GM12873 (cell line): ENCODE data around the gene COQ9.
A peak's percentile ranks its signal among the peaks of the same experiment; 100 is the strongest.

ENCODE experiments used
- TF ChIP-seq, protein P1 (sequence below): IDR thresholded peaks from 2 replicates; pipeline ENCODE4 v1.5.1; 2012; ENCODE audit warnings: low read depth, mild to moderate bottlenecking, moderate library complexity, low read length, control low read depth; ENCODE audit not compliant: insufficient read depth; ENCODE audit errors: missing control alignments

Gene COQ9

DNA sequence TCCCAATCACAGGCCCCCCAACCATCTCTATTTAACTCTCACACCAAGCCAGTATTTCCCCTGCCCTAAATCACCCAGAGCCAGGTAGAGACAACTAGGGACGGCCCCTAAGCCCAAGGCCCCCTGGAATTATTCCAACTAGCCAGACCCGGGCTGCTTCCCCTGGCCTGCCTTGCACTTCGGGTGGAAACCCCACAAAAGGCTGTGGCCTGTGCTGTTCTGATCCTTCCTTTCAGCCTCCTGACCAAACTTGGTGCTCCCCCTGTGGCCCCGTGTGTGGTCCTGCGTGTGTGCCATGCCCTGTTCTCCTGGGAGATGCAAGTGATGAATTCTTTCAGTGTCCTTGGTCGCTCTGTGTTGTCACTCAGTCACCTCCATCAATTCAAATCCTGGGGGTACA, 27.8 kb upstream of the COQ9 start:
- TF ChIP-seq, protein P1, sequence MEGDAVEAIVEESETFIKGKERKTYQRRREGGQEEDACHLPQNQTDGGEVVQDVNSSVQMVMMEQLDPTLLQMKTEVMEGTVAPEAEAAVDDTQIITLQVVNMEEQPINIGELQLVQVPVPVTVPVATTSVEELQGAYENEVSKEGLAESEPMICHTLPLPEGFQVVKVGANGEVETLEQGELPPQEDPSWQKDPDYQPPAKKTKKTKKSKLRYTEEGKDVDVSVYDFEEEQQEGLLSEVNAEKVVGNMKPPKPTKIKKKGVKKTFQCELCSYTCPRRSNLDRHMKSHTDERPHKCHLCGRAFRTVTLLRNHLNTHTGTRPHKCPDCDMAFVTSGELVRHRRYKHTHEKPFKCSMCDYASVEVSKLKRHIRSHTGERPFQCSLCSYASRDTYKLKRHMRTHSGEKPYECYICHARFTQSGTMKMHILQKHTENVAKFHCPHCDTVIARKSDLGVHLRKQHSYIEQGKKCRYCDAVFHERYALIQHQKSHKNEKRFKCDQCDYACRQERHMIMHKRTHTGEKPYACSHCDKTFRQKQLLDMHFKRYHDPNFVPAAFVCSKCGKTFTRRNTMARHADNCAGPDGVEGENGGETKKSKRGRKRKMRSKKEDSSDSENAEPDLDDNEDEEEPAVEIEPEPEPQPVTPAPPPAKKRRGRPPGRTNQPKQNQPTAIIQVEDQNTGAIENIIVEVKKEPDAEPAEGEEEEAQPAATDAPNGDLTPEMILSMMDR = no peak

DNA sequence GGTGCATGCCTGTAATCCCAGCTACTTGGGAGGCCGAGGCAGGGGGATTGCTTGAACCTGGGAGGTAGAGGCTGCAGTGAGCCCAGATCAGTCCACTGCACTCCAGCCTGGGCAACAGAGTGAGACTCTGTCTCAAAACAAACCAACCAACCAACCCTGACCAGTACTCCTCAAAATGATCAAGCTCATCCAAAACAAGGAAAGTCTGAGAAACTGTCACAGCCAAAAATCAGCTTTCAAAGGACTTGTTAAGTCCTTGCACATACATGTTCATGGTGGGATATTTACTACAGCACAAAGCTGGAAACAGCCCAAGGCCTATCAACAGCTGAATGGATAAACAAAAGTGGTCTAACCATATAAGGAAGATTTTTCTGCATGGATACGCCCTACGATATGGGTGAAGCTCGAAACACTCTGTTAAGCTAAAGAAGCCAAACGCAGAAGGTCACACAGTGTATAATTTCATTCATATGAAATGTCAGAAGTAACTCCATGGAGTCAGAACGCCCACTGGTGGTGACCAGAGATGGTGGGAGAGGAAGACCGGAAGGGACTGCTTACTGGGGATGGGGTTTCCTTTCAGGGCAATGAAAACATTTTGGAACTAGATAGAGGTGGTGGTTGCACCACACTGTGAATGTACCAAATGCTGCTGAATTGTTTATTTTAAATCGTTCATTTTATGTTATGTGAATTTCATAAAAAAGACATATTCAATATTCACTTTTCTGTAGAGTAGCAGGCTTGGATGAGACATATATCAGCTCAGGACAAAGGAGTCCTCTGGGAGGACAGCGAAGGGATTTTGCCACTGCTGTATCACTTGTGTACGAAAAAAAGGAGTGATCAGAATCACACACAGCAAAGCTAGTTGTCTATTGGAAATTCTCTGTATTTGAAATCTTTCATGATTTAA, 25.0 kb upstream of the COQ9 start:
- TF ChIP-seq, protein P1 = peak; percentile 59

DNA sequence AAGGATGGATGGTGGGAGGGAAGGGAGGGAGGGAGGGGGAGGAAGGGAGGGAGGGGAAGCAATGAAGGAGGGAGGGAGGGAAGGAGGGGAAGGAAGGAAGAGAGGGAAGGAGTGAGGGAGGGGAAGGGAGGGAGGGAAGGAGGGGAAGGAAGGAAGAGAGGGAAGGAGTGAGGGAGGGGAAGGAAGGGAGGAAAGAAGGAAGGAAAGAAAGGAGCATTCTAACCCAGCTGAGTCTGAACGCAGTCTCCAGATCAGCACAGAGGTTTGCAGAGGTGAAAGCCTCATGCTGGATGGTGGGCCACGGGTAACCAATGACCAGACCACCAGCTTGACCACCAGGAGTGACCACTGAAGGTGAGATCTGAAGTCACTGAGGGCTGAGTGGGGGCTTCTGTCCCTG, 24.1 kb upstream of the COQ9 start:
- TF ChIP-seq, protein P1 = no peak

DNA sequence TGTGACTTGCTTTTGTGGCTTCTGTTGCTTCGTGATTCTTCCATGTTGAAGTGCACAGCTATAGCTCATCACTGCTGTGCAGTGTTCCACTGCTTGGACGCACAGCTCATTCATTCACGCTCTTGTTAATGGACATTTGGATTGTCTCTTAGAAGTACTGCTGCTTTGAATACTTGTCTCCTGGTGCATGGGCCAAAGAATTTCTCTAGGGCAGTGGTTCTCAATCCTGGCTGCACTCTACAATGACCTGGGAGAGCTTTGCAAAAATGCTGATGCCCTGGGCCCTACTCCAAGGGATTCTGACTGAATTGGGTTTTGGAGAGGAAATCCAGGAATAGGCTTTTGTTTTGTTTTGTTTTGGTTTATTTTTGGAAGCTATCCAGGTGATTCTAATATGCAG, 22.7 kb upstream of the COQ9 start:
- TF ChIP-seq, protein P1 = no peak

DNA sequence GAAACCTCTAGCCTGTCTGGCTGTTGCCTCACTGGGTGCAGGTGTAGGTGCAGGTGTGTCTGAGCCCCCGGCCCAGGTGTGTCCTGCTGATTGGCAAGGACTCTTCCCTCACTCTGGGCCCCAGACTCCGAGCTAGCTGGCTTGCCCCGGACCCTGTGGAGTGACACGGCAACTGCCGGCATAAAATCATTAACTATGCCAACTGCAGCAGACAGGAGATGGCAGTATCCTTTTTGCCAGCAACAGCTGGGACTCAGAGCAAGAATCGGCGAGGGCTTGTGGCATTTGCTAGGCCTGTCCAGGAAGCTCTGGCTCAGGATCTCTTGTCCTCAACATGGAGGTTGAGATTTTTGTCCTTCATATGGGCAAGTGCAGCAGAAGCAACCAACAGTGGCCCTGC, 20.9 kb upstream of the COQ9 start:
- TF ChIP-seq, protein P1 = no peak

DNA sequence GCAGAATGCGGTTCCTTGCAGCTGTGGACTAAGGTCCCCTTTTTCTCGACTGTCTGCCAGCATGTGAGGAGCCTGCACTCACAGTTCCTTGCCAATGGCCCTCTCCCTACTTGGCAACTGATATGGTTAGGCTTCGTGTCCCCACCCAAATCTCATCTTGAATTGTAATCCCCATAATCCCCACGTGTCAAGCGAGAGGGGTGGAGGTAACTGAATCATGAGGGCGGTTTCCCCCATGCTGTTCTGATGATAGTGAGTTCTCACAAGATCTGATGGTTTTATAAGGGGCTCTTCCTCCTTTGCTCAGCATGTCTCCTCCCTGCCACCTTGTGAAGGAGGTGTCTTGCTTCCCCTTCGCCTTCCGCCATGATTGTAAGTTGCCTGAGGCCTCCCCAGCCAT, 20.0 kb upstream of the COQ9 start:
- TF ChIP-seq, protein P1 = no peak

DNA sequence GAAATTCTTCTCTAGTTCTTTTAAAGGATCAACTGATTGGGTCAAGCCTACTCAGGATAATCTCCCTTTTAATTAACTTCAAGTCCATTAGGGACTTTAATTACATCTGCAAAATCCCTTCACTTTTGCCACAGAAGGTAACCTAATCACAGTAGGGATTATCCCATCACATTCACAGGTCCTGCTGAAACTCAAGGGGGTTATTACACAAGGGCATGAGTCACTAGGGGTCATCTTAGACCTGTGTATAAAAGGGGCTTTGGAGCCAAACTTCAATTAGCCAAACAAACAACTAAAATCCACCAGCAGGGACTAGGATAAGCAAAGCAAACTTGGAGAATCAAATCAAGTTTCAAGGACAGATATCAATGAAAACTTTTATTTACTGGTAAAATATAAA, 19.5 kb upstream of the COQ9 start:
- TF ChIP-seq, protein P1 = no peak
